ENCODE measurements around the gene KRTAP5-9. TPM values are rescaled to one million over a fixed set of nuclear protein-coding genes. Genes with fewer than 3 reads are reported as not detected.
A peak's percentile ranks its signal among the peaks of the same experiment; 100 is the strongest.
"Not testable (repeated sequence)": the region's sequence is repeated elsewhere in the genome, so short reads cannot be mapped to it uniquely, and the experiment has no call there.

KRTAP5-9 gene
- total and polyA plus RNA-seq, 12 donors: not detected

DNA sequence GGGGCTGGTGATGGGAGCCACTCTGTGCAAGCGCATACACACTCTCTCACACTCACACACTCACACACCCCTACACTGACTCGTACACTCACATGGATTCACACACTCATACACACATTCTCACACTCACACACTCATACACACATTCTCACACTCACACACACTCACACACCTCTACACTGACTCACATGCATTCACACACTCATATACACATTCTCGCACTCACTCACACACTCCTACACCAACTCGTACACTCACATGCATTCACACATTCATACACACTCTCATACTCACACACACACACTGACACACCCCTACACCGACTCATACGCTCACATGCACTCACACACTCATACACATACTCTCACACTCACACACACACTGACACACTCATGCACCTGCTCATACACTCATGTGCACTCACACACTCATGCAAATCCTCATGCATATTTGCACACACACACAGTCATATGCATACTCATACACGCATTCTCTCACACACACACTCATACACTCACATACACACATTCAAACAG lies 29.3 kb downstream of the KRTAP5-9 start:
- intact Hi-C loops (cut with DNase I): no loop called here
- TF ChIP-seq, protein P1, sequence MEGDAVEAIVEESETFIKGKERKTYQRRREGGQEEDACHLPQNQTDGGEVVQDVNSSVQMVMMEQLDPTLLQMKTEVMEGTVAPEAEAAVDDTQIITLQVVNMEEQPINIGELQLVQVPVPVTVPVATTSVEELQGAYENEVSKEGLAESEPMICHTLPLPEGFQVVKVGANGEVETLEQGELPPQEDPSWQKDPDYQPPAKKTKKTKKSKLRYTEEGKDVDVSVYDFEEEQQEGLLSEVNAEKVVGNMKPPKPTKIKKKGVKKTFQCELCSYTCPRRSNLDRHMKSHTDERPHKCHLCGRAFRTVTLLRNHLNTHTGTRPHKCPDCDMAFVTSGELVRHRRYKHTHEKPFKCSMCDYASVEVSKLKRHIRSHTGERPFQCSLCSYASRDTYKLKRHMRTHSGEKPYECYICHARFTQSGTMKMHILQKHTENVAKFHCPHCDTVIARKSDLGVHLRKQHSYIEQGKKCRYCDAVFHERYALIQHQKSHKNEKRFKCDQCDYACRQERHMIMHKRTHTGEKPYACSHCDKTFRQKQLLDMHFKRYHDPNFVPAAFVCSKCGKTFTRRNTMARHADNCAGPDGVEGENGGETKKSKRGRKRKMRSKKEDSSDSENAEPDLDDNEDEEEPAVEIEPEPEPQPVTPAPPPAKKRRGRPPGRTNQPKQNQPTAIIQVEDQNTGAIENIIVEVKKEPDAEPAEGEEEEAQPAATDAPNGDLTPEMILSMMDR (IDR thresholded peaks at IDR 0.05): no peak
- peaks cover 0 to 6% (median 0%) of the 10 kb centered on the region in 9 donors for H3K4me1 ChIP-seq
- 94 to 97% methylated on average over 7 of the region's 7 CpGs for WGBS, 2 donors
- no peaks in the 10 kb centered on the region for H3K36me3 ChIP-seq
- DNase-seq (no peak), ATAC-seq (peak in 1 of 8 donors; percentile 7)
- H3K4me3 ChIP-seq: no peak overlapping the region
- H3K27me3 ChIP-seq: peaks cover 0 to 48% (median 17%) of the 10 kb centered on the region in 7 donors
- H3K27ac ChIP-seq: no peak overlapping the region
- H3K9me3 ChIP-seq: no peaks in the 10 kb centered on the region

GRCh38 chr11:71579513-71579912 lies 31.3 kb downstream of the KRTAP5-9 start:
- H3K9me3 ChIP-seq; intact Hi-C loops (cut with DNase I); H3K36me3 ChIP-seq; ATAC-seq; H3K27ac ChIP-seq; H3K4me1 ChIP-seq; DNase-seq; H3K4me3 ChIP-seq: not testable (repeated sequence)
- 63 to 67% methylated on average over 7 of the region's 7 CpGs for WGBS, 2 donors
- peaks cover 0 to 48% (median 19%) of the 10 kb centered on the region in 7 donors for H3K27me3 ChIP-seq

GRCh38 chr11:71580057-71581003 lies 32.1 kb downstream of the KRTAP5-9 start:
- intact Hi-C loops (cut with DNase I): no loop called here
- peaks cover 0 to 50% (median 16%) of the 10 kb centered on the region in 7 donors for H3K27me3 ChIP-seq
- H3K9me3 ChIP-seq: no peaks in the 10 kb centered on the region
- no peak overlapping the region for H3K27ac ChIP-seq
- no peaks in the 10 kb centered on the region for H3K36me3 ChIP-seq
- peaks cover 0 to 6% (median 0%) of the 10 kb centered on the region in 9 donors for H3K4me1 ChIP-seq
- TF ChIP-seq, protein P1 (IDR thresholded peaks at IDR 0.05): peak; percentile 68 to 87 (median 79)
- DNase-seq: peak in 1 of 2 donors; percentile 77
- 6% methylated on average over 8 of the region's 8 CpGs for WGBS, 2 donors
- peak; percentile 62 to 91 (median 88) for ATAC-seq
- H3K4me3 ChIP-seq: no peak overlapping the region

GRCh38 chr11:71581826-71582225 lies 33.6 kb downstream of the KRTAP5-9 start:
- WGBS, 2 donors: 65 to 66% methylated on average over 4 of the region's 4 CpGs
- peak in 2 of 8 donors; percentile 15 to 28 for ATAC-seq
- intact Hi-C loops (cut with DNase I): no loop called here

More at GRCh38 chr11:71581826-71582225, 33.6 kb downstream of the KRTAP5-9 start:
- DNase-seq: no peak
- Histone ChIP-seq H3K4me3 (no peak overlapping the region), H3K36me3 (no peaks in the 10 kb centered on the region), H3K4me1 (peaks cover 0 to 6% (median 0%) of the 10 kb centered on the region in 9 donors), H3K9me3 (no peaks in the 10 kb centered on the region), H3K27ac (no peak overlapping the region), H3K27me3 (peaks cover 0 to 50% (median 18%) of the 10 kb centered on the region in 7 donors)
- TF ChIP-seq, protein P1 (IDR thresholded peaks at IDR 0.05): no peak

Data from heart right ventricle (tissue), 16 donors.